Epithelial cell of esophagus (primary cell): ENCODE measurements around the gene NRXN3.
A peak's percentile ranks its signal among the peaks of the same experiment; 100 is the strongest.

Source experiments
- DNase-seq: peaks from one replicate; pipeline ENCODE4 v3.0.0; 2010; ENCODE audit warnings: low read depth
- H3K4me3 ChIP-seq: 2 replicates; pipeline ENCODE4 v1.5.1; 2011; ENCODE audit warnings: mild to moderate bottlenecking, low read length, control low read depth
- CTCF ChIP-seq: IDR thresholded peaks from 2 replicates; pipeline ENCODE4 v1.5.1; 2011; ENCODE audit warnings: low read depth, mild to moderate bottlenecking, low read length, control low read depth, inconsistent platforms; ENCODE audit not compliant: insufficient read depth; ENCODE audit errors: missing control alignments

Gene NRXN3

DNA sequence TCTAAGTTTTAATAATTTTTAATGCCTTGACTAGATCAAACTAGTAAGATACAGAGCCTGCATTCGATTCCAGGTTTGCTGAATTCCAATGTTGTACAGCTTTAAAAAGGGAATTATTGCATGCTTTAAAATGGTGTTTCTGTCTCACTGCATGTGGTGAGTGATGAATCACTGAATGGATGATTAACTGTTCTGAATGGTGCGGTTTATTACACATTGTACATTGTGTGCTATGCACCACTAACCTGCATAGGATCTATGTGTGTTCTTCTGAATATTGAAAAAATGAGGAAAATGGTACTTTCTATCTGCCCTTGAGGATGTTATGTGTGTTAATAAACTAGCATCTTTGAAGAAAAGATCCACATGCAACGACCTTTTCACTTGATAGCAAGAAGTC lies 231.7 kb downstream of the NRXN3 start:
- TF ChIP-seq CTCF, result no peak
- peak; percentile 8 for DNase-seq

DNA sequence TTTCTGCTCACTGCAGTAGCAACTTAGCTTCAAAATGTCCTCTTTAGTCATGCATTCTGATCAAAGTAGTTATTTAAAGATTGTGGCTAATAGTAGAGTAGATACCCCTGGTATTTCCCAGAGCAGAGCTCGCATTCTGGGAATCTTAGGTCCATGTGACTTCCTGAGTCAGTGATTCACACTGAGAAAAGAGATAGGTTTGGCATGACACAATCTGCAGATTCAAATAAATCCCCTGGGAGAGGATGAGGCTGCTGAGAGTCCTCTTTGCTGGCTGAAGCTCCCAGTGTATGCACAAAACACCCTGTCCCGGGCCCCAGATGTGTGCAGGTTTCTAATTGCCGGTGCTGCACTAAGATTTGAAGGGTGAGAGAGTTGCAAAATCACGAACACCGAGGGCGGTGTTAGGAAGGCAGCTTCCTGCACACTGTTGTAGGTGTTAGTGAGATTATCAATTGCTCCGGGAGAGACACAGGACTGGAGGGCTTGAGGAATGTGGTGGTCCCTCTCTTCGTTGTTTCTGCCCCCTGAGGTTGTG lies 233.2 kb downstream of the NRXN3 start:
- DNase-seq, result peak; percentile 4
- H3K4me3 ChIP-seq, result no peak overlapping the region

More for the DNA sequence above, 231.7 kb downstream of the NRXN3 start:
- H3K4me3 ChIP-seq, result no peak overlapping the region

GRCh38 chr14:78405079-78405856 lies 235.1 kb downstream of the NRXN3 start:
- no peak for TF ChIP-seq CTCF
- H3K4me3 ChIP-seq, result no peak overlapping the region
- DNase-seq, result no peak

More for the DNA sequence above, 233.2 kb downstream of the NRXN3 start:
- no peak for TF ChIP-seq CTCF

GRCh38 chr14:78412475-78412874 lies 242.3 kb downstream of the NRXN3 start:
- DNase-seq, result no peak

GRCh38 chr14:78414172-78414571 lies 244.0 kb downstream of the NRXN3 start:
- no peak for DNase-seq
- TF ChIP-seq CTCF, result no peak
- no peak overlapping the region for H3K4me3 ChIP-seq

More at GRCh38 chr14:78412475-78412874, 242.3 kb downstream of the NRXN3 start:
- no peak overlapping the region for H3K4me3 ChIP-seq
- TF ChIP-seq CTCF, result no peak

- DNase-seq, result no peak
- H3K4me3 ChIP-seq, result no peak overlapping the region
- no peak for TF ChIP-seq CTCF
Observed at GRCh38 chr14:78417532-78417931, 247.4 kb downstream of the NRXN3 start.

- no peak overlapping the region for H3K4me3 ChIP-seq
- no peak for DNase-seq
- no peak for TF ChIP-seq CTCF
Observed at GRCh38 chr14:78424311-78424710, 254.1 kb downstream of the NRXN3 start.
